ENCODE data around the gene CPLX1. TPM values are rescaled to one million over a fixed set of nuclear protein-coding genes. Genes with fewer than 3 reads are reported as not detected.
A peak's percentile ranks its signal among the peaks of the same experiment; 100 is the strongest.

Gene CPLX1
- total and polyA plus RNA-seq, 7 donors = 0.44 to 2.3 (median 1.4) TPM

DNA sequence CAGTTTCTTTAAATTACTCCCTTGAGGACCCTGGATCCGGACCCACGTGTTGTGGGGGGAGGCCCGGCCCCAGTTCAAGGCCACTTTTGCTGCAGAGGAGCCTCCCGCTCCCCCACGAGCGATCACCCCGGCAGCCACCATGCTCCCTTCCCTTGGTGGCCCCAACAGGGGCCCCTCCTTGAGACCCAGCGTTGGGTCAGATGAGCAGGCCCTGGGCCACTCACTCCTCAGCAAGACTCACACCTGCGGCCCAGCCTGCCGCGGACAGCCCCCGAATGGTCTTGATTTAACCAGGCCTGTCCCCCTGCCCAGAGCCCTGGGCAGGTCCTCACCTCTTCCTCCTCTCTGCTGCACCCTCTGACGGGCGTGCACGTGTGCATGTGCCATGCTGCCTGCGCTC, 4.3 kb downstream of the CPLX1 start:
- ATAC-seq (no peak), DNase-seq (peak in 1 of 2 donors; percentile 38)
- H3K27ac ChIP-seq = no peak overlapping the region
- no peaks in the 10 kb centered on the region for H3K4me1 ChIP-seq
- WGBS, 3 donors = 70 to 73% (median 73%) methylated on average over 13 to 16 of the region's 16 CpGs
- H3K27me3 ChIP-seq (ENCODE audit: insufficient read depth in 3 of 3, low read length in 2 of 3) = peaks cover 0 to 84% (median 37%) of the 10 kb centered on the region in 3 donors
- no peaks in the 10 kb centered on the region for H3K36me3 ChIP-seq (ENCODE audit: insufficient read depth in 1 of 2, low read depth in 1 of 2)
- no peak overlapping the region for H3K4me3 ChIP-seq
- intact Hi-C loops (cut with DNase I) = no loop called here
- H3K9me3 ChIP-seq = no peaks in the 10 kb centered on the region
- no peak for TF ChIP-seq CTCF (IDR thresholded peaks at IDR 0.05)

GRCh38 chr4:821181-821591, 4.7 kb downstream of the CPLX1 start:
- ATAC-seq = no peak
- DNase-seq = peak in 1 of 2 donors; percentile 23
- no peaks in the 10 kb centered on the region for H3K36me3 ChIP-seq (ENCODE audit: insufficient read depth in 1 of 2, low read depth in 1 of 2)
- no peaks in the 10 kb centered on the region for H3K9me3 ChIP-seq
- peaks cover 0 to 86% (median 37%) of the 10 kb centered on the region in 3 donors for H3K27me3 ChIP-seq (ENCODE audit: insufficient read depth in 3 of 3, low read length in 2 of 3)
- no peak overlapping the region for H3K4me3 ChIP-seq
- H3K4me1 ChIP-seq = no peaks in the 10 kb centered on the region
- no peak for TF ChIP-seq CTCF (IDR thresholded peaks at IDR 0.05)
- no peak overlapping the region for H3K27ac ChIP-seq
- intact Hi-C loops (cut with DNase I) = no loop called here
- 77 to 82% (median 78%) methylated on average over 22 of the region's 22 CpGs for WGBS, 3 donors

DNA sequence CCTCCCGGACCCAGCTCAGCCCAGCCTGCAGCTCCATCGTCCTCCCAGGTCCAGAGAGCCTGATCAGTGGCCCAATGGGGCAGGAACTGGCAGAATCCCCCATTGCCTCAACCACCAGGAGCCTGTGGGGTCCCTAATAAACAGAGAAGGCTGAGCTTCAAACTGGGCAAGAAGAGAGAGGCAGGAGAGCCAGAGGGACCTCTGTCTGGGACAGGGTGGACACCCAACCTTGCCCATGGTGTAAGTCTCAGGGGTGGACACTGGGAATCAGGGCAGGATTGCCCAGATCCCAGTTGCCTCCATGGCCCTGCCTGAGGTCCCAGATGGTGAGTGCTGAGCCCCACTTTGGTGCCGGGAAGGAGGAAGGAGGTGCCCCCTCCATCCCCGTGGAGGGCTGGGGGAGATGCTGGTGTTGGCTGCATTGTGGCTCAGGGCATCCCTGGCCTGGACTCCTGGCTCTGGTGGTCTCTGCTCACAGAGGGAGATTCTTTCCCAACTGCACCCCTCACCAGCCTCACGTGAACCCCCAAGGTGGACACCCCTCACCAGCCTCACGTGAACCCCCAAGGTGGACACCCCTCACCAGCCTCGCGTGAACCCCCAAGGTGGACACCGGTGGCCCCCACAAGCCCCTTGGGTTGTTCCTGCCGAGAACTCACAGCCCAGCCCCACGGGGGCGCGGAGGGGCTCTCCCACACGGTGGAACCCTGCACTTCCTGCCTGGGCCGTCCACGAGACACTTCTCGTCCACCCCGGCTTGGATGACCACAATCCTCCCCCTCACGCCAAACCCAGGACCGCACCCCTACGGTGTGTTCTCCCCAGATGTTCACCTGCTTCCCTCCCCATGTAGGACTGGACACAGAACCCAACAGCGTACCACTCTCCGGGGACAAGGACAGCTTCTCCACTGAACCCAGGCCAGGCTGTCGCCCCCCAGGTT, 5.4 kb downstream of the CPLX1 start:
- ATAC-seq (no peak), DNase-seq (peak in 1 of 2 donors; percentile 38)
- 73 to 76% (median 75%) methylated on average over 24 of the region's 24 CpGs for WGBS, 3 donors
- no peak for TF ChIP-seq CTCF (IDR thresholded peaks at IDR 0.05)
- Histone ChIP-seq H3K9me3 (no peaks in the 10 kb centered on the region), H3K27me3 (ENCODE audit: insufficient read depth in 3 of 3, low read length in 2 of 3) (peaks cover 0 to 85% (median 37%) of the 10 kb centered on the region in 3 donors), H3K4me1 (no peaks in the 10 kb centered on the region), H3K27ac (no peak overlapping the region), H3K4me3 (no peak overlapping the region), H3K36me3 (ENCODE audit: insufficient read depth in 1 of 2, low read depth in 1 of 2) (no peaks in the 10 kb centered on the region)
- intact Hi-C loops (cut with DNase I) = no loop called here

DNA sequence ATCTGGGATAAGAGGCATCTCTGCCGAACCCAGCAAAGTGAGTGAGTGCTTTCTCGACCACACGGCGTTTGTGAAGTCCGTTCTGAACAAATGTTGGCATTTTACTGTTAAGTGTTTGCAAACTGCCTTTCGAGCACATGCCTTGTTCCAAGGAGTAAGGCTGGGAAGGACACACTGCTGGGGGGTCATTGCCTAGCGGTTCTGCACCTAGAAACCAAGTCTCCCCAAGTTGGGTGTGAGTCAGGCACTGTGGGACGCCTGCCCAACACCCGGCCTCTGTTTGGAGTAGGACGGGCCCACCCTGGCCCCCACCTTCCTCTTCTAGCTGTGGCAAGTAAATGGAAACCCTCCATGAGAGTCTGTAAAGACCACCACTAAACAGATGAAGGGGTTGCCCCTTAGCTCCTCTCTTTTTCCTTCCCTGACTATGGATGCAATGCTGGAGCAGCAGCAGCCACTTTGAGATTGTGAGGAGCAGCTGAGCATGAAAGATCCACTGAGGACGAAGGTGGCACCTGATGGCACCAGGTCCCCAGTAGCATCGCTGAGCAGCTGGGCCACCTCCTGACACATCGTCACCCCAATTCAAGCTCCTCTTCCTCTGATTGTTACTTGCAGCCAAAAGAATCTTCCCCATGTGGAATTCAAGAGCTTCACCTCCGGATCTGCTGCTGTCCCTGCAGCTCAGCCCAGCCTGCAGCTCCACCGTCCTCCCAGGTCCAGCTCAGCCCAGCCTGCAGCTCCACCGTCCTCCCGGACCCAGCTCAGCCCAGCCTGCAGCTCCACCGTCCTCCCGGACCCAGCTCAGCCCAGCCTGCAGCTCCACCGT, 6.3 kb downstream of the CPLX1 start:
- Histone ChIP-seq H3K4me1 (no peaks in the 10 kb centered on the region), H3K4me3 (no peak overlapping the region), H3K36me3 (ENCODE audit: insufficient read depth in 1 of 2, low read depth in 1 of 2) (no peaks in the 10 kb centered on the region), H3K9me3 (no peaks in the 10 kb centered on the region), H3K27ac (no peak overlapping the region), H3K27me3 (ENCODE audit: insufficient read depth in 3 of 3, low read length in 2 of 3) (peaks cover 0 to 78% (median 28%) of the 10 kb centered on the region in 3 donors)
- ATAC-seq = no peak
- TF ChIP-seq CTCF (IDR thresholded peaks at IDR 0.05) = no peak
- intact Hi-C loops (cut with DNase I) = no loop called here
- 73 to 74% (median 73%) methylated on average over 19 to 20 of the region's 20 CpGs for WGBS, 3 donors
- DNase-seq = no peak

Data from psoas muscle (tissue), 8 donors.